Neutrophil (primary cell): ENCODE data around the gene PLK3.
"Not testable (repeated sequence)": the region's sequence is repeated elsewhere in the genome, so short reads cannot be mapped to it uniquely, and the experiment has no call there.

ENCODE experiments used
- H3K27ac ChIP-seq: fragments of 200-600 bp; sonication (generic); 2 replicates; pipeline ENCODE4 v1.5.1; 2016; ENCODE audit warnings: mild to moderate bottlenecking, moderate library complexity
- H3K27me3 ChIP-seq: fragments of 200-600 bp; sonication (generic); 2 replicates; pipeline ENCODE4 v1.6.0; 2016; ENCODE audit warnings: mild to moderate bottlenecking
- H3K36me3 ChIP-seq: fragments of 200-600 bp; sonication (generic); 2 replicates; pipeline ENCODE4 v1.5.1; 2017
- H3K4me1 ChIP-seq, 2 experiments: fragments of 200-600 bp in 1 of 2; sonication (generic) in 1 of 2; 1 replicate in 1 of 2; 2 replicates in 1 of 2; pipeline versions ENCODE4 v1.5.1 to v1.6.1; 2013 to 2016; ENCODE audit warnings: low read depth in 1 of 2, low read length in 1 of 2, mild to moderate bottlenecking in 1 of 2, moderate library complexity in 1 of 2; ENCODE audit not compliant: control insufficient read depth in 1 of 2, insufficient read depth in 1 of 2
- H3K4me3 ChIP-seq, 2 experiments: fragments of 200-600 bp in 1 of 2; sonication (generic) in 1 of 2; 1 replicate in 1 of 2; 2 replicates in 1 of 2; pipeline ENCODE4 v1.5.1; 2013 to 2016; ENCODE audit warnings: low read depth in 1 of 2, low read length in 1 of 2, mild to moderate bottlenecking in 1 of 2, moderate library complexity in 1 of 2
- H3K9me3 ChIP-seq: fragments of 200-600 bp; sonication (generic); 2 replicates; pipeline ENCODE4 v1.5.1; 2016
- TF ChIP-seq, protein P1 (sequence below): fragments of 200-600 bp; sonication (generic); IDR thresholded peaks from 2 replicates; pipeline ENCODE4 v1.5.1; 2016; ENCODE audit warnings: antibody characterized with exemption

The PLK3 gene

DNA sequence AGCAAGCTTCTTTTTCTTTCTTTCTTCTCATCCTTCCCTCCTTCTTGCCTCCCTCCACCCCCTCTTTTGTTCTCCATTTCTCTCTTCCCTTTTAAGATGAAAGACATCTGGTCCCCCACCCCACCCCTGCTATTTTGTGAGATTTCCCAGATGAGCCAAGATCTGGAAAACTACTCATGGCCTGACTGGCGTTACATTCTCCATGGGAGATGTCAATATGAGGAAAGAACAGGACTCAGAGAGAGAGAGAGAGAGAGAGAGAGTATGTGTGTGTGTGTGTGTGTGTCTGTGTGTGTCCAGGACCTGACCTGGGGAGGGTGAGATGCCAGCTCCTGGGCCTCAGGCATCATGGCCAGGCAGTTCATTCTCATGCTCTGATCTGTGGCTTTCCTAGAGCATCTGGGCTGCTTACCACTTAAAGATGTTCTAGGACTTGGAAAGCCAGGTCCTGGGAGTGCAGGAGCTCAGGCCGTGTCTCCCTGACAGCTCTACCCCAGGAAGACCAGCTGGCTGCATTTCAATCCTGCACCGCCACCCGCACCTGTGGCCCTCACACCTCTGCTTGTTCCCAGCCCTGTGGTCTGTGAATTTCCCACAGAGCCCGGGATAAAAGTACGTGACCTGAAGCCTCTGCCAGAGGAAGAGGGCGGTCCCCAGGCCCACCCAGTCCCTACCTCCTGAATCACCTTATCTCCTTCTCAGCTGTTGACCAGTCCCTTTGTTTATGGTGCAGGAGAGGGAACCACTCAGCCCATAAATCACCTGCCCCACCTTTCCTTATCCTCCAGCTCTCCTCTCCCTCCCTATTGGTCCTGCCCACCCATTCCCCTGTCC is 9.0 kb upstream of the PLK3 start:
- Histone ChIP-seq H3K27me3 (no peaks in the 10 kb centered on the region), H3K4me3 (no peak overlapping the region), H3K27ac (no peak overlapping the region), H3K4me1 (peaks cover 5 to 6% of the 10 kb centered on the region in 2 experiments), H3K9me3 (no peaks in the 10 kb centered on the region), H3K36me3 (no peaks in the 10 kb centered on the region)
- TF ChIP-seq, protein P1, sequence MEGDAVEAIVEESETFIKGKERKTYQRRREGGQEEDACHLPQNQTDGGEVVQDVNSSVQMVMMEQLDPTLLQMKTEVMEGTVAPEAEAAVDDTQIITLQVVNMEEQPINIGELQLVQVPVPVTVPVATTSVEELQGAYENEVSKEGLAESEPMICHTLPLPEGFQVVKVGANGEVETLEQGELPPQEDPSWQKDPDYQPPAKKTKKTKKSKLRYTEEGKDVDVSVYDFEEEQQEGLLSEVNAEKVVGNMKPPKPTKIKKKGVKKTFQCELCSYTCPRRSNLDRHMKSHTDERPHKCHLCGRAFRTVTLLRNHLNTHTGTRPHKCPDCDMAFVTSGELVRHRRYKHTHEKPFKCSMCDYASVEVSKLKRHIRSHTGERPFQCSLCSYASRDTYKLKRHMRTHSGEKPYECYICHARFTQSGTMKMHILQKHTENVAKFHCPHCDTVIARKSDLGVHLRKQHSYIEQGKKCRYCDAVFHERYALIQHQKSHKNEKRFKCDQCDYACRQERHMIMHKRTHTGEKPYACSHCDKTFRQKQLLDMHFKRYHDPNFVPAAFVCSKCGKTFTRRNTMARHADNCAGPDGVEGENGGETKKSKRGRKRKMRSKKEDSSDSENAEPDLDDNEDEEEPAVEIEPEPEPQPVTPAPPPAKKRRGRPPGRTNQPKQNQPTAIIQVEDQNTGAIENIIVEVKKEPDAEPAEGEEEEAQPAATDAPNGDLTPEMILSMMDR, result no peak

DNA sequence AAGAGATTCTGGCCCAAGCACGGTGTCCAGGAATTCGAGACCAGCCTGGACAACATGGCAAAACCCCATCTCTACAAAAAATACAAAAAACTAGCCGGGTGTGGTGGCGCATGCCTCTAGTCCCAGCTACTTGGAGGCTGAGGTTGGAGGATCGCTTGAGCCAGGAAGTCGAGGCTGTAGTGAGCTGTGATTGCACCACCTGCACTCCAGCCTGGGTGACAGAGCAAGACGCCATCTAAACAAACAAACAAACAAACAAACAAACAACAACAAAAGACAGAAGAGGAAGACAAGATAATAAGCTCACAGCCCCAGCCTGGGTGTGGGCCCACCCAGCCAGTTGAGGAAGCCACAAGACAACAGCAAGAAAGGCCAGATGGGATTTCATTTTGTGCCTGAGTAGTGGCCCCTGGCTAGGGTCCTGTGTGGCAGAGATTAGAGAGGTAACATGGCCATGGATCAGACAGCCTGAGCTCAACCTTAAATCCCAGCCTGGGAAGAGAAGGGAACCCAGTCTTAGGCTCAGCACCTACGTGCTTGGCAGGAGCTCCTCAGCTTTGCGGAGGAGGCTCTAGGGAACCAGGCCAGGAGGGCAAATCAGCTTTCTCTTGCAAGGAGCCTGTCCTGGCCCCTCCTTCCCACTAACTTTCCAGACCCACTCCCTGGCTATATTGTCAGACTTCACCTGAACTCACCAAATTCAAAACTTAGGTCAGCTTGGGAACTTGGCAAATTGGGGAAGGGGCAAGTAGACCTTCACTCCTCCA is 7.3 kb upstream of the PLK3 start:
- no peaks in the 10 kb centered on the region for H3K9me3 ChIP-seq
- no peaks in the 10 kb centered on the region for H3K4me1 ChIP-seq
- no peaks in the 10 kb centered on the region for H3K36me3 ChIP-seq
- H3K27ac ChIP-seq, result no peak overlapping the region
- H3K4me3 ChIP-seq, result no peak overlapping the region
- H3K27me3 ChIP-seq, result no peaks in the 10 kb centered on the region
- TF ChIP-seq, protein P1, result no peak

DNA sequence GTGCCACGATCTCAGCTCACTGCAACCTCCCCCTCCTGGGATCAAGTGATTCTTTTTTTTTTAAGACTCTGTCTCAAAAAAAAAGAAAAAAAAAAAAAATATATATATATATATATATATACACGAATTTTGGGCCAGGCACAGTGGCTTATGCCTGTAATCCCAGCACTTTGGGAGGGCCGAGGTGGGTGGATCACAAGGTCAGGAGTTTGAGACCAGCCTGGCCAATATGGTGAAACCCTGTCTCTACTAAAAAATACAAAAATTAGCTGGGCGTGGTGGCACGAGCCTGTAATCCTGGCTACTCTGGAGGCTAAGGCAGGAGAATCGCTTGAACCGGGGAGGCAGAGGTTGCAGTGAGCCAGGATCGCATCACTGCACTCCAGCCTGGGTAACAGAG is 2.3 kb upstream of the PLK3 start:
- peaks cover 31 to 36% of the 10 kb centered on the region in 2 experiments for H3K4me1 ChIP-seq
- not testable (repeated sequence) for H3K9me3 ChIP-seq, H3K4me3 ChIP-seq, H3K27me3 ChIP-seq, H3K27ac ChIP-seq
- H3K36me3 ChIP-seq, result peaks cover 12% of the 10 kb centered on the region

DNA sequence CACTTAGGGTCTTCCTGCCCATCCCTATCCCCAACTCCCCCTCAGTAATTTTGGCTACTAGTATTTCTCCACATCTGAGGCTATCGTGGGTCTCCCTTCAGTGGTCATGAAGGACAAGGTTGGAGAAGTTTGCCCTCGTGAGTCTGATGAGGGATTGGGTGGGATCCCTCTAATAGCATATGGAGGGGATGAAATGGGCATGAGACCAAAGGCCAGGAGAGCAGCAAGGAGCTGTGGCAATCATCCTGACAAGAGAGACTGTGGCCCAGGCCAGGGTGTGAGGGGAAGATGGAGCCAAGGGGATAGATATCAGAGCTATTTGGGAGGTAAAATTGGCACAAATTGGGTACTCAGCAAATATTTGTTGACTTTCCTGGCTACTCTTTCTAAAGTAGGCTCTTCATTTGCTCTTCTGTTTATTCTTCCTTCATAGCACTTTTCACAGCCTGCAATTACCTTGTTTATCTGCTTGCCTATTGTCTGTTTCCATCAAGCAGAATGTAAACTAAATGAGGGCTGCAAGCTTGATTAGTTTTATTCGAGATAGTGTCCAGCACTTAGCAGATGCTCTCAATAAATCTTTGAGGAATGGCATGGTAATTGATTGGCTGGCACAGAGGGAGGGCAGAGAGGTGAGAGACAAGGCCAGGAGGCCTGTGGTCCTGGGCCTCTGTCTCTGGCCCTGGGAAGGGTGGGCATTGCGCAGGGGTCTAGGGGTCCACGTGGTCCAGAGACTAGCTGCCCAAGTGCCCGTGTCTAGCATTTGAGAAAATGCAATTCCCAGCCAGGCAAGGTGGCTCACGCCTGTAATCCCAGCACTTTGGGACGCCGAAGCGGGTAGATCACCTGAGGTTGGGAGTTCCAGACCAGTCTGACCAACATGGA is 1.5 kb upstream of the PLK3 start:
- Histone ChIP-seq H3K9me3 (no peaks in the 10 kb centered on the region), H3K36me3 (peaks cover 20% of the 10 kb centered on the region), H3K27me3 (no peaks in the 10 kb centered on the region), H3K27ac (peak overlapping the region; percentile 95), H3K4me1 (peaks cover 36 to 38% of the 10 kb centered on the region in 2 experiments), H3K4me3 (peak overlapping the region; percentile 82 to 98)
- TF ChIP-seq, protein P1, result no peak

DNA sequence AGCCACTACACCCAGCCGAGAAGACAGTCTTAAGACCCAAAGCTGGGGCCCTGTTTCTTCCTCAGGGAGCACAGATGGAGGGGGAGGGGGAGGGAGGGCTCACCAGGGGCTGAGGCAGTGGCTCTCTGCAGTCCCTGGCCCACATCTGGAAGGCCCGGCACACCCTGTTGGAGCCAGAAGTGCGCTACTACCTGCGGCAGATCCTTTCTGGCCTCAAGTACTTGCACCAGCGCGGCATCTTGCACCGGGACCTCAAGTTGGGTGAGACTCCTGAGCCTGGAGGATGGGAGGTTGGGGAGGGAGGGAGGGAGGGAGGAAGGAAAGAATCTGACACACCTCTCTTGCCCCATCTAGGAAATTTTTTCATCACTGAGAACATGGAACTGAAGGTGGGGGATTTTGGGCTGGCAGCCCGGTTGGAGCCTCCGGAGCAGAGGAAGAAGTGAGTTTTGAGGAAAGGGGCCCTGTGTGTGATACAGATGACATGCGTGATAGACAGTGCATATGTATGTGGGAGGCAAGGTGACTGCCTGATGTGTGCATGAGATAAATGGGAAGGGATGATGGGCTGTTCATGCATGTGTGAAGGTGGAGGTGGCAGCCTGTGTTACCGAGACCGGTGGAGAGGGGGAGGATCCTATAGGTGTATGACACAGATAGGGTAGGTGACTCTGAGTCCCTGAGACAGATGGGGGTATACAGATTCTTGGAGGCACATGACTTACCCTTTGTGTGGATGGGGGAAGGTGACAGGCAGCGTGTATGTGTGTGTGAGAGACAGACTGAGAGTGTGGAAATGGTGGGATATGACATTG is 1.5 kb downstream of the PLK3 start:
- H3K36me3 ChIP-seq, result peaks cover 49% of the 10 kb centered on the region
- H3K27ac ChIP-seq, result peak overlapping the region; percentile 63
- H3K4me1 ChIP-seq, result peaks cover 48 to 53% of the 10 kb centered on the region in 2 experiments

More for the DNA sequence above, 1.5 kb downstream of the PLK3 start:
- TF ChIP-seq, protein P1, result no peak
- Histone ChIP-seq H3K27me3 (no peaks in the 10 kb centered on the region), H3K9me3 (no peaks in the 10 kb centered on the region), H3K4me3 (peak overlapping the region; percentile 82 to 98)
